HTR-8/SVneo (cell line): ENCODE results near the gene PAX8.

Experiments used
- DNase-seq: peaks from one replicate; pipeline ENCODE4 v3.0.0; 2011; ENCODE audit warnings: low spot score, mixed read lengths; ENCODE audit not compliant: insufficient read length
- FAIRE-seq: peaks from 2 replicates; lab custom pipeline; 2011; peaks lifted over from hg19 to GRCh38; lab: Jason Lieb, UNC

Gene PAX8

GRCh38 chr2:113225263-113226259, 53.2 kb downstream of the PAX8 start:
- DNase-seq (no peak), FAIRE-seq (no peak)

DNA sequence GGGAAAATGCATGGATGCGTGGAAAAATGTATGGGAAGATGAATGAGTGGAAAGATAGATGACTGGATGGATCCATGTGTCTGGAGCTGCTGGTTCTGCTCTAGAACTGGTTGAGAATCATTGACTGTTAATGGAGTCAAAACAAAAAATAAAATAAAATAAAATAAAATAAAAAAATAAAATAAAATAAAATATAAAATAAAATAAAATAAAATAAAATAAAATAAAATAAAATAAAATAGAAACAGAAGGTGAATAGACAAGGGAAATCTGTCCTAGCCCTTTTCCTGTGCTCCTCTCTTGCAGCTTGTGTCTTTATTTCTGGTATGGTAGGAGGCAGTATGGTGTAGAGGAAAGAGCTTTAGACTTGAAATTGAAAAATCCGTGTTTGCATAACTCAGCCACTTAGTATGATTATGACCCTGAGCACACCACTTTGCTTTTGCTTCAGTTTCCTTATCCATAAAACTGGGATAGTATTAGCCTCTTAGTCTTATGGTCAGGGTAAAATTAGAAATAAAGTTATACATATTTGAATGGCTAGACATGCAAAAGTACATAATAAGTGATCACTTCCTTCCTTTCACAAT, 54.0 kb downstream of the PAX8 start:
- FAIRE-seq (no peak), DNase-seq (no peak)

DNA sequence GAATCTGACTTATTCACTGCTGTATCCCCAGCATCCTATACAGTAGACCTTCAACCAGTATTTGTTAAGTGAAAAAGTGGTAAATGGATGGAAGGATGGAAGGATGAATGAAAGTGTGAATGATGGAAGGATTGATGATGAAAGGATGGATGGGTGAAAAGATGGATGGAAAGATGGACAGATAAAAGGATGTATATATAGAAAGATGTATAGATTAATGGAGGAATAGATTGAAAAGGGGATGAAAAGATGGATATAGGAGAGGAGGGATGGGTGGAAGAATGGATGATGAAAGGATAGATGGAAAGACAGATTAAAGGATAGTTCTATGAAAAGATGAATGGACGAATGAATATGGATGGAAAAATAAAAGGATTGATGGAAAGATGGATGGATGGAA, 54.9 kb downstream of the PAX8 start:
- FAIRE-seq, result no peak
- no peak for DNase-seq

GRCh38 chr2:113221846-113222245, 56.9 kb downstream of the PAX8 start:
- no peak for FAIRE-seq
- no peak for DNase-seq

DNA sequence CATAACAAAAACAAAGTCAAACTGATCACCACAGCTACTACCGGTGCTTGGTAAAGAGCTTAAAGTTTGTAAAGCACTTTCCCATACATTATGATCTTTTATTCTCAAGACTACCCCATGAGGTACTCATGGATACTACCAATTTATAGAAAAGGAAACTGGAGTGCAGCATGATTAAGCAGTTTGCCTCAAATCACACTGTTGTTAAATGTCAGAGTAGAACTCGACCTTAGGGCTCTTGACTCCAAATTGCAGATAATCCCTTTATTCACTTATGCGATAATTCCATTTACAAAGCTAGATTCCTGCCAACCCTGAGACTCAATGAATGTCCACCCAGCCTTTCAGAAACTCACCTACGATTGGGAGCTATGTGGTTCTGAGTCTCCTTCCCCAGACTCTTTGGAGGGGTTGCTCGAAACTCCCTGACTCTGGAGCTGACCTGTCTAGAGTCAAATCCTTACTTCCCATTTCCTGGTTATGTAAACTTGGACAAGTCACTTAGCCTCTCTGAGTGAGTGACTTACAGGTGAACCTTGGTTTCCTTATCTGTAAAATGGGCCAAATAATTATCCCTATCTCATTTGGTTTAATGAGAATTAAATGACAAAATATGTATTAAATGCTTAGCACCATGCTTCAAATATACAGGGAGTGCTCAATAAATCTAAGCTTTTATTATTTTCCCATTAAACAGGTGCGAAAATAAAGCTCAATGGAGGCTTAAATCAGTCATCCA, 57.6 kb downstream of the PAX8 start:
- DNase-seq, result no peak
- no peak for FAIRE-seq

DNA sequence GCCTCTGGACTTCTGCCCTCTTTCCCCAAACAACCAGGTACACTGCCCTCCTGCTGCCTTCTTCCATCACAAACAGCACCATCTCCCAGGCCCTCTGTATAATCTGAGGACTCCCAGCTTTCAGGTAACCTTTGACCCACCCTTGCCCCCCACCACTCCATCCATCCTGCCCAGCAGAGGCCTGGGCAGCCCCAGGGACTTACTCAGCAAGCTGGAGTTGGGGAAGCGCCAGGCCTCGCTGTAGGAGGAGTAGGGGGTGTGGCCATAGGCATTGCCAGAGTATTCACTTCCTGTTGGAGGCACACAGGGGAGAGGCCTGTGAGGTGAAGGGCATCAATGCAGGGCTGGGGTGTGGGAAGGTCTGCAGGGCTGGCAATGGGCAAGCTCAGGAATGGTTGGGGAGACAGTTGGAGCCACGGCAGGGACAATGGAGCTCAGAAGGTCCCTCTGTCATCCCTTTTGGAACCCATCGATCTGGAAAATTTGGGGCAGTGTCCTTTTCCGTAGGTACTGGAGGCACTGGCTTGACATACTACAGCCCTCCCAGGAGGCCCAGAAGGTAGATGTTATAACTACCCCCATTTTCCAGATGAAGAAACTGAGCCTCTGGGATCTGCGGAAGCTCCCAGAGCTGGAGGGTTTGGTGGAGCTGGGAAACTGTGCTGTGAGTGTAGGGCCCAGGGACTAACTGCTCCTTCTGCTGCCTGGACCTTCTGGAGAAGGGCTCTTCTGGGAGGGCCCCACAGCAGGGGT, 58.7 kb downstream of the PAX8 start:
- DNase-seq, result no peak
- FAIRE-seq, result no peak

DNA sequence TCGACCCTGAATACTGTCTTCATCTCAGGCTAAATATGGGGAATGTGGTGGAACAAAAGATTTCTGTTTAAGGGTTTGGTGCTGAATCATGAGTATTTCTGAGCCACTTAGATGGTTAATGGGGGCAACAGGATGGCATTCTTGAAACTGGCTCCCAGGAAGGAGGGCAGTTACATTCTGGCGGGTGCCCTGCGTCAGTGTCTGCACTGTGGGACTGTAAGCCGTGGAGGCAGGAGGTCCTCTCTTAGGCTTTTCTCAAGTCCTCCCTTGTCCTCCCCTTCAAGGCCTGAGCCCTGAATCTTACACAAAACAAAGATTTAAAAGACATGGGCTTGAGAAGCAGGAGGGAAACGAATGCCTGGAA, 59.2 kb downstream of the PAX8 start:
- FAIRE-seq (no peak), DNase-seq (no peak)

DNA sequence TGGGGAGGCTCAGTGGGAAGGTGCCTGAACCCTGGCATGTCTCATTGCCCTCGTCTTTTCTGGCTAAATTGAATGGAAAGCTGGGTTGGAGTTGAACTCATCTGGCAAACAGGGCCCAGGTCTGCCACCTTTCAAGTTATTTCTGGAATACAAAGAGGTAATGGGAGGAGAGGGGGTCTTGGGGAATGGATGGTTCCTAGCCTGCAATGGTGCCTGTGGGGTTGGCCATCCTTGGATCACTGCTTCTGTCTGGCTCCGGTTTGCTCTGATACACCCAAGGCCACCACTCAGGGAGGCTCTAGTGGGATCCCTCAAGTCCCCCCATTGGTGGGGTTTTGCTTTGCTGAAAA, 59.7 kb downstream of the PAX8 start:
- DNase-seq, result no peak
- FAIRE-seq, result no peak

DNA sequence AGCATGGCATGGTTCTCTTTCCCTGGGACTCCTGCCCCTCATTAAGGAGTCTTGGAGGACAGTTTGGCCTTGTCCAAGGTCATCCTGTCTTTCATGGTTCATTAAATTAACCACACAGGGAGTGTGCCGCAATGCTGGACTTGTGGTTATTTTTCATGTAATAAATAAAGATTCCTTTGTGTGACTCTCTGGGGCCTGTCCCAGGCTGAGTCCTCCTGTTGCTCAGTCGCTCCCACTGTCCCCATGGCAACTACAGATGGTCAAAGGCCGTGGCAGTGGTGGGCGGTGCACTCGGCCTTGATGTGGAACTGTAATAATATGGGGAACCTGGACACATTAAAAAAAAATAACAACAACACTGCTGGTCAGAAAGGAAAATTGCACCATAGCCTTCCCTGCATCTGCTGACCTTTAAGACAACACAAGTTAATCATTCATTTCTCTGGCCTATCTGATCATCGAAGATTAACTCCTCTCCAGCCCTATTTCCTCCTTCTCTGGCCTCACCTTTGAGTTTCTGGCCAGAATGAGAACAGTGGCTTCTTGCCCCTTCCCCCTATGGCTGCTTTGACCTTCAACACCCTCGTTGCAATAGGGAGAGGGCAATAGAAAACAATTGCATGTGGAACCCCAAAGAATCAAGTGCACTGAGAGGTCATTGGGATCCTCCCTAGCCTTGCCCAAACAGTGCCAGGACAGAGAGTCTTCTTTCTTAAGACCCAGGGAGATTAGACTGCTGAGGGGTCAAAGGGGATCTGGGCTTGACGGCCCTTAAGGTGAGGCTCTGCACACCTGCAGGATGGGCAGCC, 60.2 kb downstream of the PAX8 start:
- DNase-seq (no peak), FAIRE-seq (no peak)

DNA sequence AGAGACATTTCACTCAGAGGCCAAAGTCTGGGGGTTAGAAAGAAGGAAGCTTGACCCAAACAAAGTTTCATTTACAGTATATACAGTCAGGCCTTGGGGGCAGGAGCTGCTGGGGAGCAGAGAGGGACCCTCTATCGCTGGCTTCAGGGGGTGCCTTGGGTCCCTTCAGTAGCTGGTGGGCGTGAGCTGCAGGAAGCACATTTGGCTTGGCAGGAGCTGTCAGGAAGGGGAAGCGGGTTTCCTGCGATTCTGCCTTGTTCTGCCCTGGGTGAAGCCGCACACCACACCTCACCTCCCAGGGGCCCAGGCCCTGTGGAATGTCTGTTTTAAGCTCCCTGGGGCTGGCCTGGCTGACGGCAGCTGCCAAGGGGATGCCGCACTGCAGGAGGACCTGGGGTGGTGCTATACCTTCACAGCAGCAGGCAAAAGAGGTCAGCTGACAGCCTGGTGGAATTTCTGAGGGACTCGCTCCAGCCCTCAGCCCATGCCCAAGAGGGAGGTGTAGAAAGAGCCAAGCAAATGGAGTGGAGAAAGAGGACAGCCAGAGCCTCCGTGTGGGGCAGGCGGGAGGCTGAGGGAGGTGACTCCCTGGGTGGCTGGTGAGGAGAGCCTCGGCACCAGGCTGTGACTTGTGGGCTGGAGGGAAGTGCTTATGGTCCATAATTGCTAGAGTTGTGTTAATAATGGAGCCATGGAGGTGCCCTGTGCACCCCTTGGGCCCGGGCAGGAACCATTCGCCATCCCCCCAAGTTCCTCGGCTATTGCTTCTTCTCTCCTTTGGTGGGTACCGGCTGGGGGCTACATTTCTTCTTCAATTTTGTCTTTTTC, 61.1 kb downstream of the PAX8 start:
- no peak for DNase-seq
- FAIRE-seq, result no peak

GRCh38 chr2:113216891-113217454, 61.7 kb downstream of the PAX8 start:
- DNase-seq (no peak), FAIRE-seq (no peak)

- FAIRE-seq, result no peak
- no peak for DNase-seq
Observed at GRCh38 chr2:113216321-113216720, 62.4 kb downstream of the PAX8 start.

DNA sequence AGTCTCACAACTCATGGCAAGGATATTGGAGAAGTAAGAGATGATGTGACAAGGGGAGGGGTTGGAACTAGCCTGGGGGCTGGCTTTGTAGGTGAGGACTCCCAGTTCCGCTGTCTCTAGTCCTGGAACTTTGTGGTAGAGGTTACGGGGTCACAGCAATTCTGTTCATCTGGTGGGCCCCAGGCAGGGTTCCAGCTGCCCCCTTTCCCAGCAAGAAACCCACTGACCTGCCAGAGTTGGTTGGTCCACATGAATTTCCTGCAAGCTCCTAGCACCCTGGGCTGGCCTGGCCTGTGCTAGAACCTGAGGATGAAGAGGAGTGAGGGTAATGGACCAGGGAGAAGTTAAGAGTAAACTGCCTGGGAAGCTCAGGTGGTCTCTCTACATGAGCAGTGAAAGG, 63.7 kb downstream of the PAX8 start:
- FAIRE-seq (no peak), DNase-seq (no peak)

DNA sequence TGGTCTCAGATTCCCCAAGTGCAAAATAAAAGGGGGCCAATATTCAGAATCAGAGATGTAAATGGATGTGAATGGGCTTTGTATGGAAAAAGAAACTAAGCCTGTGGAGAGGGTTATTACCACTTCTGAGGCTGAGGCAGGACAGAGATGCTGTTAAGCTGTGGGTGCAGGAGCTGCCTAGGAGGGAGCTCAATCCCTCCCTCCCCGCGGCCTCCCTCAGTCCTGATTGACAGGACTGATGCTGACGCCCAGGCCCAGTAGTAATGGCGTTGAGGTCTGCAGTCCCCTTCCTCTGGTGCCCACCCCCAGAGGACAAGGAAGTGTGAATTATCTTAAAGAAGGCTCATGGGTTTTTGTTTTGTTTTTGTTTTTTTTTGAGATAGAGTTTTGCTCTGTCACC, 64.6 kb downstream of the PAX8 start:
- no peak for DNase-seq

GRCh38 chr2:113213061-113213930, 65.4 kb downstream of the PAX8 start:
- no peak for DNase-seq
- no peak for FAIRE-seq

More for the DNA sequence above, 64.6 kb downstream of the PAX8 start:
- no peak for FAIRE-seq

DNA sequence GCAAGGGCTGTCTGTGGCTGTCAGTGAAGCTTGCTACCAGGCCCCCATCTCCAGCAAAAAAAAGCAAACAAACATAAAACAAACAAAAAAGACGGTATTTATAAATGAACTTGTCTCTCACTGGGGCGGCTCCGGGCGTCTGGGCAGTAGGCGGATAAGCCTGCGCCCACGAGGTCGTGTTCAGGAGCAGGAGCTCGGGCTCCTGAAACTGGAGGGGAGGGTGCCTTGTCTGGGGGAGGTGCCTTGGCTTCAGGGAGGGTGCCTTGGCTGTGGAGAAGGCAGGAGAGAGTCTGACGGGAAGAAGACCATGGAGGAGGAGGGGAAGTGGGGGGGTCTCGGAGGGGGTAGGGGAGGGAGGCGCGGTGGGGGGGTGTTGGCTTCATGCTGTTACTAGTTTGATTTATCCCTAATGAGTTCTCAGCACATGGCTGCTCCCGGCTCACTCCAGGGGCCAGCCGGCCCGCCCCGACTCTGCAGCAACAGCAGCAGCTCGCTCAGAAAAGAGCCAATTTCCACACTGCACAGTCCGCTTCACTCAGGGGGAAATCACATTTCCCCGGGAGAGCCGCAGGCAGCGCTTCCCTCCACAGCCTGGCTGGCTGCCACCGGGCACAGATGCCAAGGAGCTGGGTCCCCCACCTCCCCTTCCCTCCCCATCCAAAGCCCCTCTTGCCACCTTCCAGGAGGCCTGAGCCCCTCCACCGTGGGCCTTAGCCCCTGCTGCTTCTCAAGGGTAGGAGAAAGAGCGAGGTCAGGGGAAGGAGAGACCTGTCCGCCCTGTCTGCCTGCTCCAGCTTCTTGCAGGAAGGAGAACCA, 66.3 kb downstream of the PAX8 start:
- DNase-seq, result no peak

More for the DNA sequence above, 66.3 kb downstream of the PAX8 start:
- FAIRE-seq, result no peak
